Heart right ventricle (tissue), 16 donors: Measurements from ENCODE around the gene LAMA2. TPM values are rescaled to one million over a fixed set of nuclear protein-coding genes. Genes with fewer than 3 reads are reported as not detected.

Source experiments
- ATAC-seq, 8 donors: fragments of 200-7000 bp; cut with Tn5 transposase; one replicate each; pipeline ENCODE4 v1.9.1; 2020; ENCODE audit warnings: mild to moderate bottlenecking in 8 of 8, moderate library complexity in 8 of 8, moderate number of reproducible peaks in 1 of 8
- DNase-seq, 2 donors: peaks; one replicate each; pipeline ENCODE4 v3.0.0-alpha.2; 2020
- H3K27ac ChIP-seq, 10 donors: fragments of 200-600 bp; sonication (generic) in 2 of 10; one replicate each; pipeline versions ENCODE4 v1.5.0 to v1.8.0; 2020 to 2022; ENCODE audit warnings: mild to moderate bottlenecking in 3 of 10
- H3K27me3 ChIP-seq, 7 donors: fragments of 200-600 bp; one replicate each; pipeline ENCODE4 v1.8.0; 2021 to 2022; ENCODE audit warnings: mild to moderate bottlenecking in 2 of 7
- H3K36me3 ChIP-seq, 9 donors: fragments of 200-600 bp; sonication (generic) in 1 of 9; one replicate each; pipeline versions ENCODE4 v1.5.0 to v1.8.0; 2020 to 2022; ENCODE audit warnings: mild to moderate bottlenecking in 2 of 9
- H3K4me1 ChIP-seq, 9 donors: fragments of 200-600 bp; sonication (generic) in 1 of 9; one replicate each; pipeline versions ENCODE4 v1.5.0 to v1.8.0; 2020 to 2022; ENCODE audit warnings: mild to moderate bottlenecking in 4 of 9
- H3K4me3 ChIP-seq, 10 donors: fragments of 200-600 bp; sonication (generic) in 2 of 10; one replicate each; pipeline versions ENCODE4 v1.5.0 to v1.8.0; 2020 to 2022; ENCODE audit warnings: mild to moderate bottlenecking in 7 of 10, moderate library complexity in 2 of 10
- H3K9me3 ChIP-seq, 11 donors: fragments of 200-600 bp in 10 of 11; sonication (generic) in 2 of 11; one replicate each; pipeline versions ENCODE4 v1.5.0 to v1.8.0; 2013 to 2022; ENCODE audit warnings: mild to moderate bottlenecking in 2 of 11, control low read depth in 1 of 11, moderate library complexity in 1 of 11
- CTCF ChIP-seq, 9 donors: fragments of 200-600 bp; sonication (generic) in 2 of 9; IDR thresholded peaks; one replicate each; pipeline versions ENCODE4 v1.5.0 to v1.8.0; 2021 to 2022; ENCODE audit warnings: antibody characterized with exemption in 9 of 9, mild to moderate bottlenecking in 5 of 9, moderate library complexity in 1 of 9
- WGBS, 2 donors: extraction: QIAGEN DNeasy Blood & Tissue Kit; methylation state at CpG; one replicate each; pipeline ENCODE4 v1.1.7; 2013; ENCODE audit warnings: inconsistent platforms in 1 of 2; 5-methylcytosine and 5-hydroxymethylcytosine counted together
- intact Hi-C, 10 donors: fragments of 100-400 bp; cut with DNase I; formaldehyde crosslinking; loops; one replicate each; pipeline versions ENCODE4 v1.11.1 to v1.14.2; 2022
- polyA plus RNA-seq, 2 donors: library from polyadenylated mRNA; stranded (reverse); fragments of 200-250 nt; gene quantifications; one replicate each; pipeline ENCODE4 v1.2.3, GENCODE V29; 2013
- total RNA-seq, 10 donors: library from RNA; stranded (reverse); fragmentation: NEBNext Ultra II Directional in 3 of 10; extraction: Animal tissue kit (Norgen Biotek cat#: 25700) in 3 of 10; gene quantifications; one replicate each; pipeline versions ENCODE4 v1.2.1 to v1.2.4, GENCODE V29; 2021 to 2023
- donor health status: Arrhythmogenic right ventricular cardiomyopathy.
- donor health status: ischemic (EF 13 %, LVEDD 7.1; RV severe dilation, severe dysfunction).
- donor health status: healthy with polysubstance abuse.
- donor health status: DM: no; HTN: yes; CAD: no.
- donor health status: DM: no; HTN: no; CAD: no.
- donor health status: ischemic (EF 25% LVEDD 6.9; RV normal size, moderate dysfunction).
- donor health status: ischemic (EF 25% LVEDD 5.7; RV mildly dilated, moderate dysfunction).
- donor health status: healthy.
- donor health status: DM: yes; HTN: yes; CAD: no.
- donor health status: Ischemic cardiomyopathy.
- donor health status: ischemic (EF 35%, LVEDD 5.7; RV mildly dilated, moderate dysfunction).
- donor health status: nonischemic (EF 11% LVEDD 7.7; RV severe dilation, severe dysfunction).
- donor health status: DM: yes; HTN: yes; CAD: no.
- donor health status: PGD.
- donor health status: ischemic (EF 29% LVEDD 5.4; RV normal size, mild dysfunction).
- donor health status: nonischemic (EF 23%, LVEDD 6.1; RV moderate dilation, normal function).

Gene LAMA2
- total and polyA plus RNA-seq, 12 donors, result 31.1 to 293 (median 223) TPM

- intact Hi-C loops, result no loop called here
- DNase-seq, result no peak
- peaks cover 0 to 82% (median 11%) of the 10 kb centered on the region in 9 donors for H3K36me3 ChIP-seq
These were observed 592.7 kb downstream of the LAMA2 start for GRCh38 chr6:129475477-129476247.

GRCh38 chr6:129476248-129476564, 593.3 kb downstream of the LAMA2 start:
- peak in 1 of 8 donors; percentile 6 for ATAC-seq
- 80 to 81% methylated on average over 4 of the region's 4 CpGs for WGBS, 2 donors
- no peak for TF ChIP-seq CTCF (IDR thresholded peaks at IDR 0.05)
- no peak for DNase-seq
- Histone ChIP-seq H3K4me3 (no peak overlapping the region), H3K4me1 (peaks cover 0 to 20% (median 9%) of the 10 kb centered on the region in 9 donors), H3K27ac (peak overlapping the region in 1 of 10 donors; percentile 39), H3K9me3 (no peaks in the 10 kb centered on the region), H3K27me3 (no peaks in the 10 kb centered on the region), H3K36me3 (peaks cover 0 to 87% (median 11%) of the 10 kb centered on the region in 9 donors)
- intact Hi-C loops, result no loop called here

More at GRCh38 chr6:129475477-129476247, 592.7 kb downstream of the LAMA2 start:
- no peak for TF ChIP-seq CTCF (IDR thresholded peaks at IDR 0.05)
- Histone ChIP-seq H3K9me3 (no peaks in the 10 kb centered on the region), H3K27ac (peak overlapping the region in 1 of 10 donors; percentile 39), H3K27me3 (no peaks in the 10 kb centered on the region), H3K4me1 (peaks cover 0 to 20% (median 9%) of the 10 kb centered on the region in 9 donors), H3K4me3 (no peak overlapping the region)
- WGBS, 2 donors, result 41 to 59% methylated on average over 7 of the region's 7 CpGs
- ATAC-seq, result peak in 6 of 8 donors; percentile 31 to 64 (median 42)

- no peak overlapping the region for H3K27ac ChIP-seq
- intact Hi-C loops, result no loop called here
- no peak for ATAC-seq
- TF ChIP-seq CTCF (IDR thresholded peaks at IDR 0.05), result no peak
- no peaks in the 10 kb centered on the region for H3K9me3 ChIP-seq
- H3K4me3 ChIP-seq, result no peak overlapping the region
- peaks cover 0 to 20% (median 9%) of the 10 kb centered on the region in 9 donors for H3K4me1 ChIP-seq
- H3K36me3 ChIP-seq, result peaks cover 0 to 90% (median 16%) of the 10 kb centered on the region in 9 donors
- 80% methylated on average over 4 of the region's 4 CpGs for WGBS, 2 donors
- no peaks in the 10 kb centered on the region for H3K27me3 ChIP-seq
- no peak for DNase-seq
These were observed 593.9 kb downstream of the LAMA2 start for GRCh38 chr6:129476810-129477209.

GRCh38 chr6:129478379-129478778, 595.4 kb downstream of the LAMA2 start:
- no peak for TF ChIP-seq CTCF (IDR thresholded peaks at IDR 0.05)
- H3K36me3 ChIP-seq, result peaks cover 0 to 91% (median 18%) of the 10 kb centered on the region in 9 donors
- ATAC-seq, result no peak

More at GRCh38 chr6:129478379-129478778, 595.4 kb downstream of the LAMA2 start:
- DNase-seq, result no peak
- 89% methylated on average over 4 of the region's 4 CpGs for WGBS, 2 donors
- no peak overlapping the region for H3K27ac ChIP-seq
- intact Hi-C loops, result no loop called here
- H3K4me3 ChIP-seq, result no peak overlapping the region
- H3K4me1 ChIP-seq, result peaks cover 0 to 20% (median 9%) of the 10 kb centered on the region in 9 donors
- H3K27me3 ChIP-seq, result no peaks in the 10 kb centered on the region
- H3K9me3 ChIP-seq, result no peaks in the 10 kb centered on the region
